IPS-18c (cell line): ENCODE measurements around the gene CDH13.

Source experiments
- H3K4me3 ChIP-seq: 2 replicates; pipeline ENCODE4 v1.7.0; 2013; ENCODE audit warnings: low read depth, mild to moderate bottlenecking, low read length, moderate library complexity; ENCODE audit not compliant: insufficient read depth
- H3K9me3 ChIP-seq: one replicate; pipeline ENCODE4 v1.6.1; 2013; ENCODE audit warnings: mild to moderate bottlenecking, low read length, moderate library complexity; ENCODE audit not compliant: control insufficient read depth, insufficient read depth

Gene CDH13

GRCh38 chr16:83231729-83232128, 605.0 kb downstream of the CDH13 start:
- Histone ChIP-seq H3K9me3 (no peaks in the 10 kb centered on the region), H3K4me3 (no peak overlapping the region)

- no peak overlapping the region for H3K4me3 ChIP-seq
- no peaks in the 10 kb centered on the region for H3K9me3 ChIP-seq
Measured at GRCh38 chr16:83233153-83233552, 606.4 kb downstream of the CDH13 start.

- H3K9me3 ChIP-seq, result no peaks in the 10 kb centered on the region
- no peak overlapping the region for H3K4me3 ChIP-seq
Measured at GRCh38 chr16:83238949-83239691, 612.4 kb downstream of the CDH13 start.

- no peaks in the 10 kb centered on the region for H3K9me3 ChIP-seq
Measured at GRCh38 chr16:83244057-83244456, 617.3 kb downstream of the CDH13 start.

GRCh38 chr16:83245061-83245460, 618.3 kb downstream of the CDH13 start:
- no peaks in the 10 kb centered on the region for H3K9me3 ChIP-seq

More at GRCh38 chr16:83244057-83244456, 617.3 kb downstream of the CDH13 start:
- no peak overlapping the region for H3K4me3 ChIP-seq

GRCh38 chr16:83247767-83248372, 621.1 kb downstream of the CDH13 start:
- no peaks in the 10 kb centered on the region for H3K9me3 ChIP-seq
- H3K4me3 ChIP-seq, result no peak overlapping the region

More at GRCh38 chr16:83245061-83245460, 618.3 kb downstream of the CDH13 start:
- no peak overlapping the region for H3K4me3 ChIP-seq

GRCh38 chr16:83248735-83249463, 622.1 kb downstream of the CDH13 start:
- no peak overlapping the region for H3K4me3 ChIP-seq
- no peaks in the 10 kb centered on the region for H3K9me3 ChIP-seq

GRCh38 chr16:83253521-83253920, 626.8 kb downstream of the CDH13 start:
- H3K9me3 ChIP-seq, result no peaks in the 10 kb centered on the region
- no peak overlapping the region for H3K4me3 ChIP-seq

GRCh38 chr16:83258366-83258928, 631.7 kb downstream of the CDH13 start:
- H3K4me3 ChIP-seq, result no peak overlapping the region

GRCh38 chr16:83266848-83267553, 640.2 kb downstream of the CDH13 start:
- Histone ChIP-seq H3K9me3 (no peaks in the 10 kb centered on the region), H3K4me3 (no peak overlapping the region)

More at GRCh38 chr16:83258366-83258928, 631.7 kb downstream of the CDH13 start:
- H3K9me3 ChIP-seq, result no peaks in the 10 kb centered on the region

GRCh38 chr16:83268169-83268568, 641.4 kb downstream of the CDH13 start:
- Histone ChIP-seq H3K4me3 (no peak overlapping the region), H3K9me3 (no peaks in the 10 kb centered on the region)

- Histone ChIP-seq H3K4me3 (no peak overlapping the region), H3K9me3 (no peaks in the 10 kb centered on the region)
Measured at GRCh38 chr16:83269048-83269447, 642.3 kb downstream of the CDH13 start.

GRCh38 chr16:83269541-83269940, 642.8 kb downstream of the CDH13 start:
- H3K9me3 ChIP-seq, result no peaks in the 10 kb centered on the region
- no peak overlapping the region for H3K4me3 ChIP-seq

- Histone ChIP-seq H3K9me3 (no peaks in the 10 kb centered on the region), H3K4me3 (no peak overlapping the region)
Measured at GRCh38 chr16:83270061-83270460, 643.3 kb downstream of the CDH13 start.

- no peaks in the 10 kb centered on the region for H3K9me3 ChIP-seq
- no peak overlapping the region for H3K4me3 ChIP-seq
Measured at GRCh38 chr16:83270640-83271039, 643.9 kb downstream of the CDH13 start.

GRCh38 chr16:83271123-83271522, 644.4 kb downstream of the CDH13 start:
- Histone ChIP-seq H3K4me3 (no peak overlapping the region), H3K9me3 (no peaks in the 10 kb centered on the region)

- H3K4me3 ChIP-seq, result no peak overlapping the region
- H3K9me3 ChIP-seq, result no peaks in the 10 kb centered on the region
Measured at GRCh38 chr16:83271970-83272575, 645.3 kb downstream of the CDH13 start.
